MM.1S (cell line): ENCODE data around the gene SEC63.

Experiments
- DNase-seq: peaks from one replicate; pipeline ENCODE4 v3.0.0-alpha.2; 2015
- H2AFZ ChIP-seq: fragments of 300-600 bp; sonication (generic); 2 replicates; pipeline ENCODE4 v1.6.0; 2016; ENCODE audit warnings: antibody characterized with exemption, low read length
- H3F3A ChIP-seq: fragments of 300-600 bp; sonication (generic); 2 replicates; pipeline ENCODE4 v1.6.1; 2016; ENCODE audit warnings: mild to moderate bottlenecking, antibody characterized with exemption, low read length, moderate library complexity, mixed read lengths; ENCODE audit not compliant: insufficient read depth
- H3K27ac ChIP-seq: fragments of 300-600 bp; sonication (generic); 2 replicates; pipeline ENCODE4 v1.5.1; 2016; ENCODE audit warnings: mild to moderate bottlenecking, low read length
- H3K27me3 ChIP-seq: fragments of 300-600 bp; sonication (generic); replicated peaks from 2 replicates; pipeline ENCODE4 v1.6.0; 2016; ENCODE audit warnings: low read length; ENCODE audit not compliant: insufficient read depth
- H3K36me3 ChIP-seq: fragments of 300-600 bp; sonication (generic); replicated peaks from 2 replicates; pipeline ENCODE4 v1.6.1; 2016; ENCODE audit warnings: mild to moderate bottlenecking, low read length, mixed read lengths; ENCODE audit not compliant: insufficient read depth
- H3K4me1 ChIP-seq: fragments of 300-600 bp; sonication (generic); 2 replicates; pipeline ENCODE4 v1.6.1; 2016; ENCODE audit warnings: low read length, mixed read lengths
- H3K4me2 ChIP-seq: fragments of 300-600 bp; sonication (generic); 2 replicates; pipeline ENCODE4 v1.6.0; 2016; ENCODE audit warnings: low read depth, low read length
- H3K4me3 ChIP-seq: fragments of 300-600 bp; sonication (generic); 2 replicates; pipeline ENCODE4 v1.5.1; 2016; ENCODE audit warnings: low read length, mixed read lengths
- H3K79me2 ChIP-seq: fragments of 300-600 bp; sonication (generic); 2 replicates; pipeline ENCODE4 v1.6.1; 2016; ENCODE audit warnings: mixed run types, low read length, mixed read lengths
- H3K9ac ChIP-seq: fragments of 300-600 bp; sonication (generic); 2 replicates; pipeline ENCODE4 v1.6.1; 2016; ENCODE audit warnings: low read length, mixed read lengths
- H3K9me2 ChIP-seq: fragments of 300-600 bp; sonication (generic); replicated peaks from 2 replicates; pipeline ENCODE4 v1.6.1; 2016; ENCODE audit warnings: mild to moderate bottlenecking, low read length, mixed read lengths; ENCODE audit not compliant: insufficient read depth
- H3K9me3 ChIP-seq: fragments of 300-600 bp; sonication (generic); replicated peaks from 2 replicates; pipeline ENCODE4 v1.6.1; 2016; ENCODE audit warnings: mild to moderate bottlenecking, low read length, mixed read lengths; ENCODE audit not compliant: insufficient read depth
- H4K20me1 ChIP-seq: fragments of 300-600 bp; sonication (generic); 2 replicates; pipeline ENCODE4 v1.6.1; 2016; ENCODE audit warnings: mild to moderate bottlenecking, low read length, moderate library complexity, mixed read lengths; ENCODE audit not compliant: insufficient read depth
- CTCF ChIP-seq: fragments of 300-600 bp; sonication (generic); IDR thresholded peaks from 2 replicates; pipeline ENCODE4 v1.5.1; 2016; ENCODE audit warnings: antibody characterized with exemption, low read length, mixed read lengths
- EZH2 ChIP-seq: fragments of 300-600 bp; sonication (generic); optimal IDR thresholded peaks from 2 replicates; pipeline ENCODE3; 2017; ENCODE audit warnings: low read depth, mild to moderate bottlenecking, antibody characterized with exemption, low read length, mixed read lengths
- EZH2phosphoT487 ChIP-seq: fragments of 300-600 bp; sonication (generic); IDR thresholded peaks from 2 replicates; pipeline ENCODE4 v1.6.1; 2018; ENCODE audit warnings: antibody characterized with exemption, low read length

Gene SEC63

GRCh38 chr6:107822176-107823046, 135.6 kb downstream of the SEC63 start:
- DNase-seq = peak; percentile 84
- Histone ChIP-seq H3K9me3 (no peaks in the 10 kb centered on the region), H3K79me2 (no peaks in the 10 kb centered on the region), H3K4me3 (peak overlapping the region; percentile 17; the same call in 1 of the 2 replicates), H3K9me2 (no peaks in the 10 kb centered on the region), H4K20me1 (no peaks in the 10 kb centered on the region), H3K4me2 (peak overlapping the region; percentile 47), H3F3A (no peaks in the 10 kb centered on the region), H3K27me3 (peaks cover 28% of the 10 kb centered on the region), H2AFZ (no peak overlapping the region), H3K4me1 (peaks cover 10% of the 10 kb centered on the region), H3K27ac (no peak overlapping the region), H3K36me3 (no peaks in the 10 kb centered on the region), H3K9ac (no peak overlapping the region)
- TF ChIP-seq EZH2phosphoT487 = no peak

- H3K4me2 ChIP-seq = peak overlapping the region; percentile 47; the same call in 1 of the 2 replicates
- H3K27me3 ChIP-seq = peaks cover 28% of the 10 kb centered on the region
Measured at GRCh38 chr6:107821591-107821990, 136.4 kb downstream of the SEC63 start.

GRCh38 chr6:107820338-107821261, 137.4 kb downstream of the SEC63 start:
- Histone ChIP-seq H3K4me2 (no peak overlapping the region), H3F3A (no peaks in the 10 kb centered on the region), H4K20me1 (no peaks in the 10 kb centered on the region), H3K9me3 (no peaks in the 10 kb centered on the region), H3K4me1 (peaks cover 10% of the 10 kb centered on the region), H3K27ac (no peak overlapping the region), H3K79me2 (no peaks in the 10 kb centered on the region), H3K36me3 (no peaks in the 10 kb centered on the region), H2AFZ (no peak overlapping the region), H3K9me2 (no peaks in the 10 kb centered on the region), H3K9ac (no peak overlapping the region), H3K4me3 (no peak overlapping the region), H3K27me3 (peaks cover 28% of the 10 kb centered on the region)
- DNase-seq = no peak
- TF ChIP-seq CTCF = no peak
- TF ChIP-seq EZH2 = no peak
- TF ChIP-seq EZH2phosphoT487 = no peak

More at GRCh38 chr6:107821591-107821990, 136.4 kb downstream of the SEC63 start:
- H2AFZ ChIP-seq = no peak overlapping the region
- no peaks in the 10 kb centered on the region for H3K36me3 ChIP-seq
- no peak for DNase-seq
- peaks cover 10% of the 10 kb centered on the region for H3K4me1 ChIP-seq
- no peak overlapping the region for H3K27ac ChIP-seq
- no peaks in the 10 kb centered on the region for H3K9me3 ChIP-seq
- no peak for TF ChIP-seq EZH2
- H3K9me2 ChIP-seq = no peaks in the 10 kb centered on the region
- no peaks in the 10 kb centered on the region for H3K79me2 ChIP-seq
- no peaks in the 10 kb centered on the region for H3F3A ChIP-seq
- H4K20me1 ChIP-seq = no peaks in the 10 kb centered on the region
- H3K9ac ChIP-seq = no peak overlapping the region
- no peak overlapping the region for H3K4me3 ChIP-seq

GRCh38 chr6:107819964-107820337, 138.1 kb downstream of the SEC63 start:
- Histone ChIP-seq H3K4me3 (no peak overlapping the region), H3K79me2 (no peaks in the 10 kb centered on the region), H3K36me3 (no peaks in the 10 kb centered on the region), H3K9me2 (no peaks in the 10 kb centered on the region), H2AFZ (no peak overlapping the region), H3K4me1 (peaks cover 10% of the 10 kb centered on the region), H3K4me2 (no peak overlapping the region), H3K27ac (no peak overlapping the region), H3F3A (no peaks in the 10 kb centered on the region), H3K9ac (no peak overlapping the region), H4K20me1 (no peaks in the 10 kb centered on the region), H3K9me3 (no peaks in the 10 kb centered on the region), H3K27me3 (peaks cover 28% of the 10 kb centered on the region)
- no peak for DNase-seq
- TF ChIP-seq EZH2phosphoT487 (no peak), EZH2 (no peak), CTCF (no peak)
